Measurements from ENCODE around the gene S100A4. TPM values are rescaled to one million over a fixed set of nuclear protein-coding genes. Genes with fewer than 3 reads are reported as not detected.

S100A4 gene
- polyA plus RNA-seq, 1 donor from 2014 or later, result not detected

GRCh38 chr1:153565529-153566374 is 20.1 kb upstream of the S100A4 start, which contains the start of gene S100A2:
Gene S100A2, minus strand, starts transcription at chr1:153565844. Its CDS starts 1,967 bp downstream, at chr1:153563877.
- no peak within 1 kb of the TSS for H3K4me3 ChIP-seq (ENCODE audit: low read length)
- no peaks in the 10 kb centered on the region for H3K9me2 ChIP-seq (ENCODE audit: insufficient read depth, low read length)
- H3K9me3 ChIP-seq (ENCODE audit: low read length), result no peaks in the 10 kb centered on the region
- TF ChIP-seq EP300 (conservative IDR thresholded peaks at IDR 0.05; ENCODE audit: poor library complexity, severe bottlenecking), result no peak
- TF ChIP-seq TAF1 (IDR thresholded peaks at IDR 0.05; ENCODE audit: low read depth), result no peak
- no peak for TF ChIP-seq POLR2AphosphoS5 (IDR thresholded peaks at IDR 0.05)
- no peak for TF ChIP-seq CTCF (IDR thresholded peaks at IDR 0.05; ENCODE audit: poor library complexity, severe bottlenecking)
- no peak for TF ChIP-seq EZH2 (IDR thresholded peaks at IDR 0.05; ENCODE audit: borderline replicate concordance, insufficient read depth, low read length, poor library complexity, severe bottlenecking)
- TF ChIP-seq SMC3 (conservative IDR thresholded peaks at IDR 0.05; ENCODE audit: poor library complexity), result no peak
- H3K79me2 ChIP-seq (replicated peaks; ENCODE audit: insufficient read depth, low read length), result no peaks in the 10 kb centered on the region
- no peak within 1 kb of the TSS for H3K9ac ChIP-seq (ENCODE audit: low read length)
- no peak within 1 kb of the TSS for H3K4me2 ChIP-seq (ENCODE audit: low read length)
- H3K27ac ChIP-seq (ENCODE audit: low read length), result no peak within 1 kb of the TSS
- H3K27me3 ChIP-seq (ENCODE audit: insufficient read depth, low read depth, low read length), result no peaks in the 10 kb centered on the region
- no peaks in the 10 kb centered on the region for H3F3A ChIP-seq (ENCODE audit: insufficient read depth, low read length, poor library complexity, severe bottlenecking)
- H4K20me1 ChIP-seq (ENCODE audit: insufficient read depth), result no peaks in the 10 kb centered on the region
- H2AFZ ChIP-seq (ENCODE audit: low read depth, low read length), result no peak within 1 kb of the TSS
- no peaks in the 10 kb centered on the region for H3K36me3 ChIP-seq (ENCODE audit: insufficient read depth, low read length)

DNA sequence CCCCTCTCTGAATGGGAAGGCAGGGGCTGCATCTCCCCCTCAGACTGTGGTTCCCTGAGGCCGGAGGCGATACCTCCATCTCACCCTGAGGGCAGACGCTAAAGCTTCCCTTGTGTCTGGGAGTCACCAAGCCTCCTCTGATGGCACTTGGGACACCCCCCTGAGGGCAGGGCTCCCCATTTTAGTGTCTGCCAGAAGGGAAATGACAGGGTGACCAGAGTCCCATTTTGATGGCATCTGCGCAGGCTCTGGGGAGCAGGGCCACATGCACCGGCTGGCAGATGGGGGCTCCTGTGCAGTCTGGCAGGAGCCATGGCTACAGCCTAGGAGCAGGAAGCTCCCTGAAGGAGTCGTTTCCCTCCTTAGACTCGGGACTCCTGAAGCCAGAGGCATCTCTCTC is 18.4 kb upstream of the S100A4 start:
- Histone ChIP-seq H3K79me2 (replicated peaks; ENCODE audit: insufficient read depth, low read length) (no peaks in the 10 kb centered on the region), H3K36me3 (ENCODE audit: insufficient read depth, low read length) (no peaks in the 10 kb centered on the region), H3F3A (ENCODE audit: insufficient read depth, low read length, poor library complexity, severe bottlenecking) (no peaks in the 10 kb centered on the region), H3K4me3 (ENCODE audit: low read length) (no peak overlapping the region), H3K9me3 (ENCODE audit: low read length) (no peaks in the 10 kb centered on the region), H3K27me3 (ENCODE audit: insufficient read depth, low read depth, low read length) (no peaks in the 10 kb centered on the region), H2AFZ (ENCODE audit: low read depth, low read length) (no peak overlapping the region), H3K27ac (ENCODE audit: low read length) (no peak overlapping the region), H4K20me1 (ENCODE audit: insufficient read depth) (no peaks in the 10 kb centered on the region), H3K9me2 (ENCODE audit: insufficient read depth, low read length) (no peaks in the 10 kb centered on the region), H3K4me2 (ENCODE audit: low read length) (no peak overlapping the region), H3K9ac (ENCODE audit: low read length) (no peak overlapping the region)
- TF ChIP-seq EZH2 (IDR thresholded peaks at IDR 0.05; ENCODE audit: borderline replicate concordance, insufficient read depth, low read length, poor library complexity, severe bottlenecking) (no peak), EP300 (conservative IDR thresholded peaks at IDR 0.05; ENCODE audit: poor library complexity, severe bottlenecking) (no peak), REST (IDR thresholded peaks at IDR 0.05; ENCODE audit: borderline replicate concordance) (no peak), SMC3 (conservative IDR thresholded peaks at IDR 0.05; ENCODE audit: poor library complexity) (no peak), RAD21 (conservative IDR thresholded peaks at IDR 0.05) (no peak), CTCF (IDR thresholded peaks at IDR 0.05; ENCODE audit: poor library complexity, severe bottlenecking) (no peak), TAF1 (IDR thresholded peaks at IDR 0.05; ENCODE audit: low read depth) (no peak)
